ENCODE data around the gene COL4A2.

DNA sequence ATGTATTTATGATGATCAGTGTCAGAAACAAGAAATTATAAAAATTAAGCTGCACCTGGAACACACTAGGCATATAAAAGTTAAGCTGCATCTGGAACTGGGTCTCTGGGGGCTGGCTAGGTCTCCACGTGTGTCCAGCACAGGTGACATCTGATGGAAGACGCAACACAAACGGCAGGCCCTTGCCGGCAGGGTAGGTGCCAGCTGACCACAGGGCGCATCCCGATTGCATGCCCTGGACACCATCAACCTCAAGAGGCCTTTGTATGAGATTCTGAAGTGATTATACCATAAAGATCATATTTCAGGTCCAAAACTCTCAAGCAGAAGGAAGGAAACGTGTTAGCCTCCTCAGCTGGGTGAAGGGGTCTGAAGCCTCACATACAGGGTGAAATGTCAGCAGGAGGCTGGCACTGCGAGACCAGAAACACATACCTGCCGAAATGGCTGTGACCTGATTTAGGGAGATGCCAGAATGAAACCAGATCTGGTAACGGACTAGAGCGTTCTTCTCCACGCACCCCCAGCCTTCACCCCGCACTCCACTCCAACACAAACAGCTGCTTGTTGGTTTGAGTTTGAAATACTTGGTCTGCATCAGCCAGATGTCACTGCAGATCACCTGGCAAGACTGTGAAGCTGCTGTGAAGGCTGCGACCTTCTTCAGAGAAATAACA, 37.4 kb upstream of the COL4A2 start:
- TF ChIP-seq CTCF (conservative IDR thresholded peaks at IDR 0.05; ENCODE audit: low read length) (no peak), EZH2phosphoT487 (IDR thresholded peaks at IDR 0.05; ENCODE audit: borderline replicate concordance) (no peak)
